ES-I3 (cell line): ENCODE data around the gene PUM2.

Experiments
- H3K36me3 ChIP-seq: 2 replicates; pipeline ENCODE4 v1.6.1; 2013; ENCODE audit warnings: mild to moderate bottlenecking, low read length, control low read depth, moderate library complexity; ENCODE audit not compliant: insufficient read depth
- H3K4me1 ChIP-seq: 2 replicates; pipeline ENCODE4 v1.6.1; 2013; ENCODE audit warnings: mild to moderate bottlenecking, control low read depth, low read length; ENCODE audit not compliant: insufficient read depth
- H3K9ac ChIP-seq: 2 replicates; pipeline ENCODE4 v1.6.1; 2013; ENCODE audit warnings: low read depth, mild to moderate bottlenecking, low read length, moderate library complexity
- H3K9me3 ChIP-seq: 2 replicates; pipeline ENCODE4 v1.6.1; 2013; ENCODE audit warnings: mild to moderate bottlenecking, low read length, moderate library complexity; ENCODE audit not compliant: control insufficient read depth, insufficient read depth

PUM2 gene

DNA sequence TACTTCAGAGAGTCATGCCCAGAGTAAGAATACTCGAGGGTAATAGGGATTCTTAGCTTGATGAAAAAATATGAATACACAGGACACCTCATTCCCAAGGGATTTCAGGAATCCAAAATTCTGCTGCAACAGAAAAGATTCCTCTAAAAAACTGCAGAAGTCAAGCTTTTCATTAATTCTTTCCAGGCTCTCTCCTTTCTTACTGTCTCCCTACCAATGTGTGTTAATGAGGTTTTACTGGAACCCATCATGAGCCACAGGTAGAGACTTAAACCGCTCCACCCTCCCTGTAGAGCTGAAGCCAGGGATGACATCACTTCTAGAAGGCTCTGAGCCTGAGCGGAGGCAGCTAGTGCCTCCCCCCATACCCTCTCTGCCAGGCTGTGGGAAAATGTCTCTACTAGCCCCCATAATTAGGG is 129.1 kb downstream of the PUM2 start:
- H3K36me3 ChIP-seq = no peaks in the 10 kb centered on the region
- H3K9ac ChIP-seq = no peak overlapping the region
- H3K4me1 ChIP-seq = peaks cover 31% of the 10 kb centered on the region
- no peaks in the 10 kb centered on the region for H3K9me3 ChIP-seq

DNA sequence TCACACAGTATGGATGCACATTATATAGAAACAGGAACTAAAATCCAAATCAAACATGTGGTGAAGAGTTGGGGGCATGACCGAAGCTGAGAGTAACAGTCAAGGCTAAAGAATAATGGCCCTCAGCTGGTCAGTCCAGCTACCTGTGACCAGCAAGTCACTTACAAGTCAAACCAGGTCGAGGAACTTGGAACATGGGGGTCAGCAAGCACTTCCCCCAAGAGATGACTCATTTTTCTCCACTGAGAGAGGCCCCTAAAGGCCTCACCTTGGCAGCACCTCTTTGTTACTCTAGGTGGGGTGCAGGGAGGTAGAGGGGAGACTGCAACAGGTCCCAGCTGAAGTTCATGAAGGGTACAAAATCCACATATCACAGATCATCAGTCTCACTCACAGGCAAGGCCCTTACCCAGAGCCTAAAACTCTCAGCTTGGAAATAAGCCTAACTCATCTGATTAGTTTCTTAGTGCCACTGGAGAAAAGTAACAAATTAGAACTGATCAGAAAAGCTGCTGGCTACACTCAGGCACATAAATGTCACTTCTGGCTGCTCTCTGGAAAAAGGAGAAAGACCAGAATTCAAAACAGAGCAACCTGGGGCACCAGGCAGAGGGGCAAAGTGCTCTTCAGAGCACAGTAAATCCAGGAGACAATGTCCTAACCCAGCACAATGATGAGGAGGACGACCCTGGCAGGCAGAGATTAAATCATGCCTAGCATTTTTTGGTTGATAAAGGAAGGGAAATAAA is 129.7 kb downstream of the PUM2 start:
- no peak overlapping the region for H3K9ac ChIP-seq
- no peaks in the 10 kb centered on the region for H3K9me3 ChIP-seq
- H3K4me1 ChIP-seq = peaks cover 26% of the 10 kb centered on the region
- H3K36me3 ChIP-seq = no peaks in the 10 kb centered on the region

DNA sequence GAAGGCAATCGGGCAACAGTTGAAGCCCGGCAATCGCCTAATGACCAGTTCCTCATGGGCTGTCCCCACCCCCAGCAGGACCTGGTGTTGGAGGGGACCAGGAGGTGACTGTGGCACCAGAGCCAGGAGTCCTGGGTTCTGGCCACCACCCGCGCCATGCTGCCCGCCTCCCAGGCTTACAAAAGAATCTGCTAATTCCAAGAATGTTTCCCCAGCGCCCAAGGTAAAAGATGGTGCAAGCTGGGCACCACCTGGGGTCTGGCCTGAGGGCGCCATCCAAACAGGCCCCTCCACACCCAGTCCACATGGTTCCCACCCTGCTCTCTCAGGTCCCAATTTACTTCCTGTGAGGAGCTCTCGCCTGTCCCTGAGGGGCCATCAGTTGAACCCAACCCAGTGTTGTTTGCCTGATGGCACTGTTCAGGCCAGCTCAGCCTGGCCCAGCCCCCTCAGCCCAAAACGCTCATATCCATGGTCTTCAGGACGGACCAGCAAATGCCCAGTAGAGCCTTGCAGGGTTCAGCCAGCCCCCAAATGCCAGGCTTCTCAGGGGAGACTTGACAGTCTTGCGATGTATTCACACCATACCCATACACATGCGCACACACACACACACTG is 130.8 kb downstream of the PUM2 start:
- Histone ChIP-seq H3K36me3 (no peaks in the 10 kb centered on the region), H3K9me3 (no peaks in the 10 kb centered on the region), H3K4me1 (peaks cover 26% of the 10 kb centered on the region), H3K9ac (no peak overlapping the region)

DNA sequence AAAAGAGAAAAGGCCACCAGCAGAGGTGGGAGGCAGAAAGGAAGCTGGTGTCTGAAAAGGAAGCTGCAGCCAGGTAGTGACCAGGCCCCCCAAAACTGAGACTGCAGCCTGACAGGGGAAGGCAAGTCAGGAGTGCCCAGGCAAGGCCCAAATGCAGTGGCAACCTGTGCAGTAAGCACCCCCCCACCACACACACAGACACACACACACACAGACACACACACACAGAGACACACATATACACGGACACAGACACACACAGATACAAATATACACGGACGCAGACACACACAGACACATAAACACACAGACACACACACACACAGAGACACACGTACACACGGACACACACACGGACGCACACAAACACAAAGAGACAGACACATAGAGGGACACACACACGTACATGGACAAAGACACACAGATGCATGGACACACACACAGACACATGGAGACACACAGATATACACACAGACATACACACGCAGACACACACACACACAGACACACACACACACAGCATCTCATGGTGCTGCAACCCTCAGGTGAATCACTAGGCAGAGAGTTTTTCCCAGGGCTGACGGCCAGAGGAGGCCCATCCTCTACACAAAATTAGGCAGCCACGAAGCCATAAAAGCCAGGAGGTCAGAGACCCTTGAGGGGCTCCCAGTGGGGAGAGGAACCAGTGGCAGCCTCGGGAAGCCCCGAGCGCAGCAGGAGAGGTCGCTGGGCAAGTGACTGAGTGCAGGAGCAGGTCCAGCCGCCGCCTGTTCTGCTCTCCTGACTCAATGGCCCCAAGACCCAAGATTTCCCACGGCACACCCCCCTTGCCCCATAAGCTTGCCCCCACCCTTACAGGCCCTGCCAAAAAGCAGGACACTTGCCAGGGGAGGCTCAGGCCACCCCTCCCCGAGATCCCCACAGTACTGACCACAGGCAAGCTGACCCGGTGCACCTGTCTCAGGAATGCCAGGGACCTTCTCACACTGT is 132.0 kb downstream of the PUM2 start:
- no peaks in the 10 kb centered on the region for H3K9me3 ChIP-seq
- peaks cover 31% of the 10 kb centered on the region for H3K4me1 ChIP-seq
- no peak overlapping the region for H3K9ac ChIP-seq
- H3K36me3 ChIP-seq = no peaks in the 10 kb centered on the region

DNA sequence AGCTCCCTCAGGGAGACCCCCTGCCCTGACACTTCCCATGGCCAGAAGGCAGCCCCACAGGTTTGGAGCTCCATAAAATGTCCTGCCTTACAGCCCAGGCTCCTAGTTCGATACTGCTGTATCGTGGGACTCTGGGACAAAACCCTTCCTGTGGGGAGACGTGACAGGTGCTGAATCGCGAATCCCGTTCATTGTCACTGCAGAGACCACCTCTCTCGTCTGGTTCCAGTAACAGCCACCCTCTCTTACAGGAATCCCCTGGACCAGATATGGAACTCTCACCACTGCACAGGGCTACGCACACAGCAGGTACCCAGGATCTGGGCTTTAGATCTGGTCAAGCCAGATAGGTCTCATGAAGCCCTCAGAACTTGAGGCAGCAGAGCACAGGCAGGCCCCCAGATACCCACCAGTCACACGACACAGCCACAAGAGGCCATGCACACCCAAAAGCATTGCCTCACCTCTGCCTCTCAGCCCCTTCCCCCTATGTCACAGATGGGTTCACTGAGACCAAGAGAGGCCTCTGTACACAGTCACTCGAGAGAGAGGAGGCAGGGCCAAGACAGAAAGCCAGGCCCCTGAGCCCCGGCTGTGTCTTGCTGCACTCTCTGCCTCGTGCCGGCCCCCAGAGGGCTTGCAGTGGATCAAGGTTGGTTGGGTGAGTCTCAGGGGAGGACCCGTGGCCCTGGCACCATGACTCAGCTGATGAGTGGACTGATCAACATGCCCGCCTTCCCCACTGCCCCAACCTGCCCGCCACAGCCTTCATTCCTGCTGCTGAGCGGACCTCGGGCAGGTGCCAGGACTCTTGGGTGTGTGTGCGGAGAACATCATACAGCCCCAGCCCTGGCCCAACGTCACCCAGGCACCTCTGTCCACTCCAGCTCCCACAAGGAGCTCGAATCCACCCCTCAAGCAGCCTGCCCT is 133.3 kb downstream of the PUM2 start:
- peaks cover 36% of the 10 kb centered on the region for H3K4me1 ChIP-seq

DNA sequence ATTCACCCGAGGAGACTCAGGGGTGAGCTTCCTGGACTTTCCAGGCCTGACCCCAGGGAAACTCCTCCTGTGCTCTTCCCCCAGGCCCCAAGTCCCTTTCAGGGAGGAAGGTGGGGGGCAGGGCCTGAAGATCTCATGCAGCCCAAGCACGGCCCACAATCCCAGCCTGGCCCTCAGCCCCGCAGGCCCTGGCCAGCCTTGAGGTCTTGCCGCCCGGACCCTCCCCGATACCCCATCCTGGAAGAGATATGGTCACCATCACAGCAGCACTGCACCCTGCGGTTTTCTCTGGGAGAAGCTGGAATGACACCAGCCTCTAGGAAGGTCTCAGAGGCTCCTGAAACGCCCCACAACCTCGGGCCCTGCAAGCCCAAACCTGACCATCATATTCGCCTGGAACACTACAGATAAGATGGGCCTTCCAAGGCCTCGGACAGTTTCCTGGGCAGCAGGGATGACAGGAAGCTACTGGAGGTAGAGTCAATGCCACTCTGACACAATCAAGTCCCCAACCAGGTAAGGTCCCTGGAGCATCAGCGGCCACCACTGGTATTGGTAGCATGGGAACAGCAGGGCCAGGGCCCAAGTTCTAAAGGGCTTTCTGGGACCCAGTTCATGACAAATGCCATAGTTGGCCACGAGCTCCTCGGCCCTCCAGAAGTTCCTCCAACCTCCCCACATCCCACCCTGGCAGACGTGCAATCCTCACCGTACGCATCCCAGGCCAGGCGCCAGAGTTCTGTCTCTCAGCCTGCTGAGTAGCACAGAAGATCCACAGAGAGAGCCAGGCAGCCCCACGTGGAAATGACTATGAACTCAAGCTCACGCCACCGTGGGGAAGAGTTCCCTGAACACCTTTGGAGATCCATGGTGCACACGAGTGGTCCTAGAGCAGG is 134.3 kb downstream of the PUM2 start:
- no peaks in the 10 kb centered on the region for H3K9me3 ChIP-seq
- H3K4me1 ChIP-seq = peaks cover 28% of the 10 kb centered on the region
- no peak overlapping the region for H3K9ac ChIP-seq
- no peaks in the 10 kb centered on the region for H3K36me3 ChIP-seq

More for the DNA sequence above, 133.3 kb downstream of the PUM2 start:
- Histone ChIP-seq H3K36me3 (no peaks in the 10 kb centered on the region), H3K9ac (no peak overlapping the region), H3K9me3 (no peaks in the 10 kb centered on the region)

DNA sequence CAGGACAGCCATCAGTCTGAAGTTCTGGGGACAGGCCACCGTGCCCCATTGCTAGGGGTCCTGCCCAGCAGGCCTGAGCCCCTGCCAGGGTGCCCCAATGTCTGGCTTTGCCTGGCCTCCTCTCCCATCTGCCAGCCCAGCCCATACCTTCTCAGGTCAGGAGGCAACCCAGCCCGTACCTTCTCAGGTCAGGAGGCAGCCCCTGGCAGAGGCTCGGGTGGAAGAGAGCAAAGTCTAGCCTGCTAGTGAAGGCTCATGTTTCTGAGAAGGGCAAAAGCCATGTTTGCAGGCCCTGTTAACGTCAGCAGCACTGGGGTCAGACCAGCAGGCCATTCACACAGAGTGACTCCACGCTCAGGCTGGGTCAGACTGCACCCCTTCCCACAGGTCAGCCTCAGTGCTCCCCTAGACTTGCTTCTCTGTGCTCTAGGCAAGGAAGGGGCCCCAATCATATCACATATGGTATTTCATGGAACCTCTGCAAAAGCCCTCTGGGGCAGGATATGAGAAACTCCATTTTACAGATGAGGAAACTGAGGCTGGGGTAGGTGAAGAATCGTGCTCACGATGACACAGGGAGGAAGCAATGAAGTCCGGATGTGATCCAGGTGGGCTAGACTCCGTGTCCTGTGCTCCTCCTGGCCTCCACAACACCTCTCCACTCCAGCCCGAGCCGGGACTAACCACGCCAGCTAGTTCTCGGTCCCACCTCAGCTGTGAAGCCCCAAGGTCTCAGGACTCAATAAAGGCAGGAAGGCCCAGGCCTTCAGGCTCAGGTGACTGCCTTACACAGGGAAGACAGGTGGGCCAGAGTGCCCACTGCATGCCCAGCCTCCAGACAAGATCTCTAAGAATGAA is 135.2 kb downstream of the PUM2 start:
- H3K4me1 ChIP-seq = peaks cover 18% of the 10 kb centered on the region
- no peaks in the 10 kb centered on the region for H3K9me3 ChIP-seq

DNA sequence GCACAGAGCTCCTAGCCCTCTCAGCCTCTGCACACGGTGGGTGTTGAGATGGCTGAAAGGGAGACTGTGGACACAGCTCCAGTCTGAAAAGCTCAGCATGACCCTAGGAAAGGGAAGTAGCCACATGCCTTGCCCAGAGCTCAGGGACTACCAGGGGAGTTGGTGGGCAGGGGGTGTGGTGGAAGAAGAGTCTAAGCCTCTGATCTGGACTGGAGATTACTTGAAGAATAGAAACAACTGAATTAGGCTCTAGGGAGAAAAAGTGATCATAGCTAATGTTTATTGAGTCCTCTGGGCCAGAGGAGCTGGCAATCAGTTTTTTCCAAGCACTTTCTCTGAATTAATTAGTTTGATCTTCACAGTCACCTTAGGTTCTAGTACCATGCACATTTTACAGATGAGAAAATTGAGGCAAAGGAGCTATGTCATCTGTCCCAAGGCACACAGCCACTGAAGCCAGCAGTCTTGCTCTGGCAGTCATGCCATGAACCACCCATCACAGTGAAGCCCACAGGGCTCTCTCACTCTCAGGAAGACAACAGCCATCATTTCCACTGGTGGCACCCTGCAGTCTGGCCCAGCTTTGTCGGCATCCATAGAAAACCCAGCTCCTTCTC is 136.0 kb downstream of the PUM2 start:
- H3K9ac ChIP-seq = no peak overlapping the region

More for the DNA sequence above, 135.2 kb downstream of the PUM2 start:
- no peak overlapping the region for H3K9ac ChIP-seq
- H3K36me3 ChIP-seq = no peaks in the 10 kb centered on the region

DNA sequence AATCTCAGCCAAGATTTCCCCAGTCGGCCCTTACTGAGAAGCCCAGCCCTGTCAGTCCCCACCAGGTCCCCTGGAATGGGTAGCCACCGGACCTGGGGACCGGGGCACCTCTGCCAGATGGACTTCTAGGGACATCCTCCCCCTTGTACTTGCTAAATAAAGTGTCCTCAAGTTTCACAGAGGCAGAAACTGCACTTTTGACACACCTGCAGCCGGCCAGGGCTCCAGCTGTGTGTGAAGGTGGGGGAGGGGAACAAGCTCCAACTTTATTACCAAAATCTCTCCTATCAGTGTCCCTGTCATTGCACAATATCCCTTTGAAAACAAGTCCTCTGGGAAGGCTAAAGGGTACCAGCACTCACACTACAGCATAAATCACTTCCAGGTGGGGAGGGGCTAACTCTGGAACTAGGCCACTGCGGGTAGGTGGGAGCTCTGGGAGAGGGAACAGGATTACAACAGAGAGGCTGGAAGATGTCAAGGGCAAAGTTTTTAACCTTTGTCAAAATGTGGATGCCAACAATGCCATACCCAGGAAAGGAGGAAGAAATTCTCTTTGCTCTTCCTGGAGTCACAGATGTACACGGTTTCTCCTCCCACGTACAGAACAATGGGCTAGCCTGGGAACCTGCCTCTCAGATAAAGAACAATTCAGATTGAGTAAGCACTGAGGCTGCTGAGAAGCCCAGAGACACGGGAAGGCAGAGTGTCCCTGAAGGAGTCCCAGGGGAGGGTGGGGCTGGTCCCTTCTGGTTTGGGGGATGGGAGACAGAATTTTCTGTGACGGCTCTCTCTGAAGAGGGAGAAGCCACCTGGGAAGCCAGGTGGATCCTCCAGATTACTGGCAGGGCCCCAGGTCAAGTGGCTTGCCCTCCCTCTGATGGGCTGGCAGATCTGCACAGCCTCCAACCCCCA is 136.7 kb downstream of the PUM2 start:
- no peaks in the 10 kb centered on the region for H3K9me3 ChIP-seq
- no peak overlapping the region for H3K9ac ChIP-seq
- H3K4me1 ChIP-seq = peaks cover 18% of the 10 kb centered on the region; the same call in 1 of the 2 replicates
- no peaks in the 10 kb centered on the region for H3K36me3 ChIP-seq

More for the DNA sequence above, 136.0 kb downstream of the PUM2 start:
- Histone ChIP-seq H3K36me3 (no peaks in the 10 kb centered on the region), H3K9me3 (no peaks in the 10 kb centered on the region), H3K4me1 (peaks cover 18% of the 10 kb centered on the region; the same call in 1 of the 2 replicates)

DNA sequence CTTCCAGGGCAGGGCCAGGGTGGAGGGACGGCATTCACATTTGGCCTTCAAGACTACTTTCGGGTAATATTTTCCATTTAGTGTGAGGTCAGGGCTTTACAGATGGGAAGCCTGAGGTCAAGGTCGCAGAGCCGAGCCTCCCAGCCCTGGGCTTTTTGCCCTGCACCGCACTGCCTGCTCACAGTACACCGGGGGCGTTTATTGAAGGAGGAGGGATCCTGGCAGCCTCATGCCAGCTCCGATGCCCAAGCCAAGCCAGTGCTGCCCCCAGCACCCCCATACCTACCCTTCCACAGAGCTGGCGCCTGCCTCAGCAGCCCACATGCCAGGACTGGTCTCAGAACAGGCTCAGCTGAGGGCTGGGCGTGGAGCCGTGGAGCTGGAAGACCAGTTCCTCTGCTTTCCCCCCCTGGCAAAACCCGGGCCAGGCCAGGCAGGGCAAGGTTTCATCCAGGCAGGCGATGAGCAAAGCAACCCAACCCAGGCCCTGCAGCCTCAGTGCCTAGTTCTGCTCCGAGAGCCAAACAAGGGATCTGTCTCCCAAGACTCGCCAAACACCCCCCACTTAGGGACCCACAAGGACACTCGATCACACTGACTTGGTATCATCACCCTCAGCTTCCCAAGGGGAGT is 137.7 kb downstream of the PUM2 start:
- Histone ChIP-seq H3K36me3 (no peaks in the 10 kb centered on the region), H3K9me3 (no peaks in the 10 kb centered on the region), H3K9ac (no peak overlapping the region), H3K4me1 (peaks cover 18% of the 10 kb centered on the region; the same call in 1 of the 2 replicates)

DNA sequence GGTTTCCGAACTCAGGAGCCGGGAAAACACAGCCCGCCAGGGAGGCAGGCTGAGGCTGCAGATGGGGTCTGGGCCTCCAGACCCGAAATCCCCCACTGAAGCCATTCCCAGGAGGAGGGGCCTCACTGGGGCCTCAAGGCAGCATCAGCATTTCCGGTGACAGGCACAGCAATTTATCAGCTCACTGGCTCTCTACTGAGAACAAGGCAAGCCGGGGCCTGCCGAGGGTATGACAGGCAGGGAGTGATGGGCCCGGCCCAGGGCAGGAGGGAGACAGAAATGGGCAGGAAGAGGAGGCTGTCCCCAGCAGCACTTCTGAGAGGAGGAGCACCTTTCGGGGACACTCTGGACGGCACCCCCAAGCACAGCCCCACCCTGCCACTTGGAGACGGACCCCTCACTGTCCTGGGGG is 138.2 kb downstream of the PUM2 start:
- no peaks in the 10 kb centered on the region for H3K36me3 ChIP-seq
- H3K4me1 ChIP-seq = peaks cover 18% of the 10 kb centered on the region; the same call in 1 of the 2 replicates
- H3K9ac ChIP-seq = no peak overlapping the region
- H3K9me3 ChIP-seq = no peaks in the 10 kb centered on the region
